HG02884 (cell line): ENCODE data around the gene MRS2.
"Not testable (repeated sequence)": the region's sequence is repeated elsewhere in the genome, so short reads cannot be mapped to it uniquely, and the experiment has no call there.

Experiments
- ATAC-seq: cut with Tn5 transposase; IDR thresholded peaks from one replicate; pipeline ENCODE4 v1.9.1; 2021; ENCODE audit warnings: mild to moderate bottlenecking, moderate library complexity; ENCODE audit not compliant: unreplicated experiment

The MRS2 gene

DNA sequence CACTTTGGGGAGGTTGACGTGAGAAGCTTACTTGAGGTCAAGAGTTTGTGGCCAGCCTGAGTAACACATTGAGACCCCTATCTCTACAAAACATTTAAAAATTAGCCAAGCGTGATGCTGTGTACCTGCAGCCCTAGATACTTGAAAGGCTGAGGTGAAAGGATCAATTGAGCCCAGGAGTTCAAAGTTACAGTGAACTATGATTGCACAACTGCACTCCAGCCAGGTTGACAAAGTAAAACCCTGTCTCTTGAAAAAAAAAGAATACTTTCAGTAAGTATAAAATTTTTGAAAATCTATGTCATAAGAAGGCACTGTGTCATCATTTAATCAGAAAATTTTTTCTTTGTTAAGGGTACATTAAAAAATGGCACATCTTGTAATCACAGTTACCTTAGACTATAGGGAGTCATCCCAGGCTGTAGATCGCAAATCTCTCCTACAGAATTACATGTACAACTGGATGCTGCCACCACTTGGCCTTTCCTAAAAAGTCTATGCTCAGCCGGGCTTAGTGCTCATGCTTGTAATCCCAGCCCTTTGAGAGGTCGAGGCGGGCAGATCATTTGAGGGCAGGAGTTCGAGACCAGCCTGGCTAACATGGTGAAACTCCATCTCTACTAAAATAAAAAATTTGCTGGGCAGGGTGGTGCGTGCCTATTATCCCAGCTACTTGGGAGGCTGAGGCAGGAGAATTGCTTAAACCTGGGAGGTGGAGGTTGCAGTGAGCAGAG is 17.0 kb upstream of the MRS2 start:
- no peak for ATAC-seq

- no peak for ATAC-seq
Measured at GRCh38 chr6:24387818-24388217, 14.9 kb upstream of the MRS2 start.

- ATAC-seq: no peak
Measured at GRCh38 chr6:24391208-24391607, 11.5 kb upstream of the MRS2 start.

DNA sequence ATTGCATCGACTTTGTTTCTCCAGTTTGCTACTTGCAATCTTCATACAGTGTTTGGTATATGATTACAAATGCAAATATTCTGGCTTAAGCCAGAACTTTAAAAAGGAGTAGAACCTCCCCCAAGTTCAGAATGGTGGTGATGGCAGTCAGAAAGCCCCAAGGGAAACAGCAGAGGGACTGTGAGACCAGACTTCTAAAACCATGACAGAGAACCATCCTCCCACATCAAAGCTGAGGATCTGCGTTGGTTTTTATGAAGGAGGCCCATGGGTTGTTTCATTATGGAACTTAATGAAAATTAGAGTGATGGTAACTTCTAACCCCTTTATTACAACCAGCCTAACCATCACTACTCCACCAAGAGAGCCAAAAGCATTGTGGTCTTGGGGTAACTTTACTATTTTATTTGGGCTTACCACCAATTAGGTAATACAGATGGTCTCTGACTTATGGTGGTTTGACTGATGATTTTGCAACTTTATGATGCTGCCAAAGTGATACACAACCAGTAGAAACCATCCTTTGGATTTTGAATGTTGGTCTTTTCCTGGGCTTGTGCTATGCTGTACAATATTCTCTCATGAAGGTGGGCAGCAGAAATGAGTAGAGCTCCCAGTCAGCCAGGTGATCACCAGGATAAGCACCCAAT is 10.9 kb upstream of the MRS2 start:
- ATAC-seq: peak; percentile 90

DNA sequence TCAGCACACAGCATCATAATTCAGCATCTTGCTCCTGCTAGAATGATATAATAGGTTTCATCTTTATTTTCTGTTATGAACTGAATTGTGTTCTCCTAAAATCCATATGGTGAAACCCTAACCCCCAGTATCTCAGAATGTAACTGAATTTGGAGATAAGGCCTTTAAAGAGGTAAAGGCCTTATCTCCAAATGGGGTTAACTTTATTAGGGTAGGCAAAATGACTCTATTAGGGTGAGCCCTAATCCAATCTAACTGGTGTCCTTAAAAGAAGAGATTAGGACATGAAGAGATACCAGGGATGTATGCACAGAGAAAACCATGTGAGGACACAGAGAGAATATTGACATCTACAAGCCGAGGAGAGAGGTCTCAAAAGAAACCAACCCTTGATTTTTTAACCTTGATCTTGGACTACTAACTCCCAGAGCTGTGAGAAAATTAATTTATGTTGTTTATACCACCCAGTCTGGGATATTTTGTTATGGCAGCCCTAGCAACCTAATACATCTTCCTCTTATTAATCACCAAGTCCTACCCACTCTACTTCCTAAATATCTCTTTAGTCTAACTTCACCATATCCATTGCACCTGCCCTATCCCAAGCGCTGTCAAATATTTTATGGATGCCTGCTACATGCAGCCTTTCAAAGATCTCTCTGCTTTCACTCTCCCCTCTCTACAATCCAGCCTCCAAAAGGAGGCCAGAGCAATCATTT is 8.5 kb upstream of the MRS2 start:
- ATAC-seq: no peak

DNA sequence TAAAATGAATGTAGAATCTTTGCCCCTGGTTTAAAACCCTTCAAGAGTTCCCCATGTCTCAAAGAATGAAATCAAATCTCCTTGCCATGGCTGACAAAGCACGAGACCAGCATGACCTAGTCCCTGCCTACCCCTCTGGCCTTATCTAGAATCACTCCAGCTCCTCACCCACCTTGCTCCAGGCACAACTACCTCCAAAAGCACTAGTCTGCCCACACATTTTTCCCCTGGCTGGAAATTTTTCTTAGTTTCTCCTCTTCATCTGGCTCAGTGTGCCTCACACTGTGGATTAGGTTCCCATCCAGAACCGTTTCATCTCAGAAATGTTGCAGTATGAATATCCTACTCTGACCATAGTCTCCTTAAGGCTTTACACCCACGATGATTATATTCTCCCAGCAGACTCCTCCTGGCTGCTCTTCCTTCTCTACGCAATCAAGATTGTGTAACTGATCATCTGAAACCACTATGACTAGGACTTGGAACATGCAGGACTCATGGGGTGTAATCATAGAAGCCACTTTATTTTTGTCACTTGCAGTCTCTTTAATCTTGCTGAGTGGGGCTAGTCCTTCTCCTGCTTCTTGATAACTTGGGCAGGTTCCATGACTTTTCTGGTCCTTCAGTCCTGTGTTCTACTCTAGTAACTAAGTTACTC is 7.8 kb upstream of the MRS2 start:
- no peak for ATAC-seq

- no peak for ATAC-seq
Measured at GRCh38 chr6:24396824-24397223, 5.9 kb upstream of the MRS2 start.

DNA sequence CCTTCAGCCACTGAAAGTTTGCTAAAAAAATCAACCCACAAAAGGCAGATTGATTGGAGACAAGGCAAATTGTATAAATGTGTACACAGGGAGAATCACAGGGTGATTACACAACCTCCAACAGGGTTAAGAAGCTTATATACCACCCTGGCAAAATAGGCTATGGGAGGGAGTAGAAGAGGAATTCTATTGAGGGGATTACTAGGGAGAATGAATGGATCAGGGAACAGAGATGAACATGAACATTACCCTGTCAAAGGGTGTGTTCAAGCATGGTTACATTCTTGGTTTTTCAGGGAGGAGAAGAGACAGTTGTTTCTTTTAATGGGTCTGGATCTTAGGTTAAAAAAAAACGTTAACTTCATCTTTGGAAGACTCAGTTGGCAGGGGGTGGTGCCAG is 5.1 kb upstream of the MRS2 start:
- ATAC-seq: no peak

GRCh38 chr6:24400045-24401039 is 2.4 kb upstream of the MRS2 start:
- ATAC-seq: not testable (repeated sequence)

- no peak for ATAC-seq
Measured at GRCh38 chr6:24401458-24401857, 1.3 kb upstream of the MRS2 start.

DNA sequence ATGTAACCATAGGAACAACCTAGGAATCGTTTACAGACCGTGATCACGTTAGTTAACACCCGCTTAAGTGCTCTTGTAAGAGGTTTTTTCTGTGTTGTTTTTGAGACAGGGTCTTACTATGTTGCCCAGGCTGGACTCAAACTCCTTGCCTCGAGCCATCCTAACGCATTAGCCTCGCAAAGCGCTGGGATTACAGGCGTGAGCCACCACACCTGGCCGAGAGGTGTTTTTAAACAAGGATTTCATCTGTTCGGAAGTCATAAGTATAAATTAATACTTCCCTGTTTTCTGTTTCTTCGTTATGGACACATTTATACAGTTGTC is 727 bp downstream of the MRS2 start:
- no peak for ATAC-seq

- ATAC-seq: no peak
Measured at GRCh38 chr6:24405262-24405661, 2.5 kb downstream of the MRS2 start.

GRCh38 chr6:24408719-24409410 is 6.1 kb downstream of the MRS2 start:
- peak; percentile 91 for ATAC-seq

DNA sequence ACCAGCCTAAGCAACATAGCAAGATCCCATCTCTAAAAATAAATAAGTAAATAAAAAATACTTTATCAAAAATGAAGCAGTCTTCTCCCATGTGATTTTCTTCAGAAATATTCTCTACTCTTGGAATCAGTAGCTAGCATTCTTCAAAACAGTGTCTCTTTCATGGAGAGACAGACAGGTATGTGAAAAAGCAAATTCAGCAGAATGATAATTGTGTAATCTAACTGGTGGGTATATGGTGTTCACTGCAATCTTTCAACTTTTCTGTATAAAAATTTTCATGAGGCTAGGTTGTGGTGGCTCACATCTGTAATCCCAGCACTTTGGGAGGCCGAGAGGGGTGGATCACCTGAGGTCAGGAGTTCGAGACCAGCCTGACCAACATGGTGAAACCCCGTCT is 7.9 kb downstream of the MRS2 start:
- ATAC-seq: no peak

DNA sequence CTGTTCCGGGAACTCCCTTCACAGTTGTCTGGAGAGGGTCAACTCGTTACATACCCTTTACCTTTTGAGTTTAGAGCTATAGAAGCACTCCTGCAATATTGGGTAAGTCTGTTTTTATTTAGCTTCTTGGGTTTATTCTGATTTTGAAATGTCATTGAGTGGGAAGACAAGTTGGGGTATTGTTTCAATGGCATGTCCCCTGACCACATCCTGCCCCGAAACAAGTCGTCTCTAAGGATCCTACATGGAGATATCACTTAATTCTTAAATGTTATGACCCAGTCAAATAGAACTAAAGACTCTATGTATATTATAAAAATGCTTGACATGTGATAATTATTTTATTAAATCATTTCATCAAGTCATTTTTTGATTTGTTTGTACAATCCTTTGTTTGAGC is 9.6 kb downstream of the MRS2 start:
- no peak for ATAC-seq

- ATAC-seq: not testable (repeated sequence)
Measured at GRCh38 chr6:24414531-24414930, 11.8 kb downstream of the MRS2 start.

DNA sequence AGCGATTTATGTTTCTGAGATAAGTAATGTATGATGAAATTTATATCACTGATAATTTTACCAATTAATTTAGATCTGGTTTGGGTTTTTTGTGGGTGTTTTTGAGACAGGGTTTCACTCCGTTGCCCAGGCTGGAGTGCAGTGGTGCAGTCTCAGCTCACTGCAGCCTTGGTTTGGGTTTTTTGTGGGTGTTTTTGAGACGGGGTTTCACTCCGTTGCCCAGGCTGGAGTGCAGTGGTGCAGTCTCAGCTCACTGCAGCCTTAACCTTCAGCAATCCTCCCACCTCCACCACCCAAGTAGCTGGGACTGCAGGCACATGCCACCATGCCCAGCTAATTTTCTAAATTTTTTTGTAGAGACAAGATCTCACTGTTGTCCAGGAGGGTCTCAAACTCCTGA is 13.0 kb downstream of the MRS2 start:
- ATAC-seq: peak; percentile 92

- ATAC-seq: no peak
Measured at GRCh38 chr6:24419526-24419925, 16.8 kb downstream of the MRS2 start.

- no peak for ATAC-seq
Measured at GRCh38 chr6:24425091-24425490, 22.4 kb downstream of the MRS2 start.
